Gastrocnemius medialis (tissue), 4 donors: ENCODE measurements around the gene ATXN2L. TPM values are rescaled to one million over a fixed set of nuclear protein-coding genes. Genes with fewer than 3 reads are reported as not detected.

Experiments used
- ATAC-seq, 2 donors: fragments of 150-250 bp; one replicate each; pipeline ENCODE4 v1.9.1; 2016
- DNase-seq, 2 donors: peaks; one replicate each; pipeline ENCODE4 v3.0.0-alpha.2; 2019
- H3K27ac ChIP-seq, 4 donors: fragments of 200-600 bp; sonication (generic); 1 replicate in 1 of 4; 2 replicates in 3 of 4; pipeline ENCODE4 v1.5.1; 2016 to 2018; ENCODE audit warnings: mild to moderate bottlenecking in 2 of 4, moderate library complexity in 1 of 4
- H3K27me3 ChIP-seq, 3 donors: fragments of 200-600 bp; sonication (generic) in 2 of 3; 1 replicate in 1 of 3; 2 replicates in 2 of 3; pipeline versions ENCODE4 v1.5.1 to v1.6.0; 2016 to 2019; ENCODE audit warnings: mild to moderate bottlenecking in 1 of 3, moderate library complexity in 1 of 3
- H3K36me3 ChIP-seq, 2 donors: fragments of 200-600 bp; sonication (generic) in 1 of 2; one replicate each; pipeline ENCODE4 v1.5.1; 2017 to 2018
- H3K4me1 ChIP-seq, 2 donors: fragments of 200-600 bp; sonication (generic) in 1 of 2; one replicate each; pipeline ENCODE4 v1.5.1; 2016 to 2017; ENCODE audit warnings: mild to moderate bottlenecking in 2 of 2
- H3K4me3 ChIP-seq, 4 donors: fragments of 200-600 bp; sonication (generic) in 3 of 4; 1 replicate in 1 of 4; 2 replicates in 3 of 4; pipeline ENCODE4 v1.5.1; 2016 to 2019; ENCODE audit warnings: mild to moderate bottlenecking in 2 of 4
- H3K9me3 ChIP-seq, 3 donors: fragments of 200-600 bp; sonication (generic) in 2 of 3; 1 replicate in 1 of 3; 2 replicates in 2 of 3; pipeline ENCODE4 v1.5.1; 2016 to 2019
- CTCF ChIP-seq, 5 experiments: fragments of 450-650 bp in 3 of 5; fragments of 200-600 bp in 2 of 5; sonication (generic) in 2 of 5; IDR thresholded peaks in 4 of 5; conservative IDR thresholded peaks in 1 of 5; 1 replicate in 4 of 5; 2 replicates in 1 of 5; pipeline ENCODE4 v1.5.1; 2016 to 2019; ENCODE audit warnings: antibody characterized with exemption in 5 of 5, mild to moderate bottlenecking in 3 of 5, moderate library complexity in 3 of 5
- POLR2A ChIP-seq, 2 donors: fragments of 450-650 bp; IDR thresholded peaks; one replicate each; pipeline ENCODE4 v1.6.1; 2017; ENCODE audit warnings: antibody characterized with exemption in 2 of 2, mild to moderate bottlenecking in 2 of 2, moderate library complexity in 2 of 2
- in situ Hi-C, 4 donors: fragments of 200-750 bp; cut with MboI; loops; one replicate each; pipeline versions ENCODE4 v1.15.0 to v1.8.0; 2017; ENCODE audit warnings: low sequenced_read_pairs in 4 of 4
- intact Hi-C: fragments of 100-400 bp; cut with DNase I; formaldehyde crosslinking; loops from one replicate; pipeline ENCODE4 v1.15.1; 2023; ENCODE audit warnings: low total_unique reads
- total RNA-seq, 4 donors: library from RNA; depleted of rRNA; stranded (reverse); fragments of >200 nt; gene quantifications; one replicate each; pipeline versions ENCODE4 v1.1.0 to v1.2.3, GENCODE V29; 2016

The ATXN2L gene
- total RNA-seq, 4 donors from 2014 or later: 24.0 to 68.6 (median 47.7) TPM

- no peak for ATAC-seq
- in situ Hi-C loops: loop anchor here in 1 of 4 donors (10.0 kb wide), 1 partner anchor 71 kb away; no protein-coding TSS in a partner anchor
- intact Hi-C loops: loop anchor here (10.0 kb wide), 1 partner anchor 339 kb away; the partner anchor contains the start of gene NUPR1
Measured at GRCh38 chr16:28873543-28874201, 50.9 kb downstream of the ATXN2L start.

GRCh38 chr16:28874406-28874805, 51.6 kb downstream of the ATXN2L start:
- intact Hi-C loops (loop anchor here (10.0 kb wide), 1 partner anchor 340 kb away; the partner anchor contains the start of gene NUPR1), in situ Hi-C loops (loop anchor here in 1 of 4 donors (10.0 kb wide), 1 partner anchor 70 kb away; no protein-coding TSS in a partner anchor)
- no peaks in the 10 kb centered on the region for H3K9me3 ChIP-seq
- no peak overlapping the region for H3K4me3 ChIP-seq
- no peak for ATAC-seq
- no peak for DNase-seq
- H3K27ac ChIP-seq: peak overlapping the region; percentile 83 to 92 (median 90)
- peaks cover 28 to 45% of the 10 kb centered on the region in 2 donors for H3K4me1 ChIP-seq
- peaks cover 0 to 37% of the 10 kb centered on the region in 2 donors for H3K36me3 ChIP-seq
- TF ChIP-seq POLR2A (IDR thresholded peaks at IDR 0.05) (no peak), CTCF (IDR thresholded peaks at IDR 0.05 in 4 of 5, conservative IDR thresholded peaks at IDR 0.05 in 1 of 5) (no peak)
- no peaks in the 10 kb centered on the region for H3K27me3 ChIP-seq

More at GRCh38 chr16:28873543-28874201, 50.9 kb downstream of the ATXN2L start:
- TF ChIP-seq POLR2A (IDR thresholded peaks at IDR 0.05): no peak
- TF ChIP-seq CTCF (IDR thresholded peaks at IDR 0.05 in 4 of 5, conservative IDR thresholded peaks at IDR 0.05 in 1 of 5): peak; percentile 57 to 79 (median 73)
- no peaks in the 10 kb centered on the region for H3K9me3 ChIP-seq
- no peak for DNase-seq
- H3K4me3 ChIP-seq: no peak overlapping the region
- H3K36me3 ChIP-seq: peaks cover 0 to 44% of the 10 kb centered on the region in 2 donors
- H3K4me1 ChIP-seq: peaks cover 22 to 38% of the 10 kb centered on the region in 2 donors
- peak overlapping the region in 3 of 4 donors; percentile 61 to 90 (median 90) for H3K27ac ChIP-seq
- no peaks in the 10 kb centered on the region for H3K27me3 ChIP-seq

GRCh38 chr16:28875134-28876018, 52.6 kb downstream of the ATXN2L start:
- no peak overlapping the region for H3K4me3 ChIP-seq
- peak; percentile 26 to 33 for ATAC-seq

More at GRCh38 chr16:28875134-28876018, 52.6 kb downstream of the ATXN2L start:
- Histone ChIP-seq H3K27ac (peak overlapping the region; percentile 83 to 92 (median 90)), H3K27me3 (no peaks in the 10 kb centered on the region), H3K4me1 (peaks cover 32 to 50% of the 10 kb centered on the region in 2 donors), H3K36me3 (peaks cover 0 to 27% of the 10 kb centered on the region in 2 donors), H3K9me3 (no peaks in the 10 kb centered on the region)
- peak in 1 of 2 donors; percentile 73 for DNase-seq
- peak in 3 of 5 experiments; percentile 28 to 38 (median 37) for TF ChIP-seq CTCF (IDR thresholded peaks at IDR 0.05 in 4 of 5, conservative IDR thresholded peaks at IDR 0.05 in 1 of 5)
- TF ChIP-seq POLR2A (IDR thresholded peaks at IDR 0.05): peak in 1 of 2 donors; percentile 26
- intact Hi-C loops: loop anchor here (1.0 to 10.0 kb wide), 2 partner anchors 70 to 341 kb away; partner anchors contain the start of gene NUPR1
- in situ Hi-C loops: loop anchor here in 1 of 4 donors (10.0 kb wide), 1 partner anchor 69 kb away; no protein-coding TSS in a partner anchor
